Activated CD8-positive, alpha-beta memory T cell treated with anti-CD3 and anti-CD28 coated beads for 4 hours (primary cell): Measurements from ENCODE around the gene TMEM120A.
"Not testable (repeated sequence)": the region's sequence is repeated elsewhere in the genome, so short reads cannot be mapped to it uniquely, and the experiment has no call there.

Experiments used
- DNase-seq, 2 donors: peaks; one replicate each; pipeline ENCODE4 v3.0.0-alpha.2; 2020; ENCODE audit warnings: low read depth in 2 of 2

The TMEM120A gene

DNA sequence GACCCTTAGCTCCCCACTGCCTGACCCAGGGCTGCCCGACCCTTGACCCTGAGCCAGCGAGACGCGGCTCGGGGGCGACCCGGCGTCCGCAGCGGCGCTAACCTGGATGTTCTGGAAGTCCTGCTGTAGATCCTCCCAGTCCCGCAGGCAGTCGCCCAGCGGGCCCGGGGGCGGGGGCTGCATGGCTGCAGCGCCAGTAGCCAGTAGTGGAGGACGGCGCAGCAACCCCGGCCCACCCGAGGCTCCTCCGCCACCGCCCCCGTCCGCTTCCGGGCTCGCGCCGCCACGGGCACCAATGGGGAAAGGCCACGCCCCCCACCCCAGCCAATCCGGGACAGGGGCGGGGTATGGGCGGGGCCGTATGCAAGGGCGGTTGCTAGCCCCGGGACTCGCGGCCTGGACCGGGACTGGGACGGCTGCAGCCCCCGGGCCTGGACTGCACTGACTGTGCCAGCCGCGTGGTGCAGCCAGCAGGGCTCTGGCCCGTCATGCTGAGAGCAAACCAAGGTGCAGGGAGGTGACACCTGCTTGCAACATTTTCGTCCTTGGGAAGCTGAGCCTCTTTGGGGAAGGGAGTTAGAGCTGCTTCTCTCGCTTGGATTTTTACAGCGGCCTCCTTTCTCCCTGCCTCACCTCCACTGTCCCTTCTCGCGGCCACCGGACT, at the start of gene TMEM120A:
TMEM120A (minus strand) TSS at position 208 of the 664 bp plus-strand sequence; CDS start at position 183, 25 bp downstream.
- DNase-seq: peak; percentile 81 to 86

DNA sequence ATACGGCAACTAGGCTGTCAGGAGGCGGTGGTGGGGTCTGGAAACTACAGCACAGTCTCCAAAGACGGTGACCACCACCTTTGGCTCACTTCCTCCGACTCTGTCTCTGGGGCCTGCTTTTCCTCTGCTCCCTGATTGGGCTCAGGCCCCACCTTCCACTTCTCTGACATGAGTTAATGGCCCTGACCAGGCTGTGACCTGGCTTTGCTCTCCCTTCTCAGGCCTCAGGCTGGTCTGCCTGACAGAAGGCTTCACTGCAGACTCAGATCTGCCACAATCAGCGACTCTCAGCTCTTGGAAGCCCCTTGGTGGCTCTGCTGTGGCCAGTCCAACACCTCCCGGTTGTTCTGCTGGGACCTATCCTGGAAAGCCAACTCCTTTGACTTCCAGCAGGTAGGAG, 45.7 kb upstream of the TMEM120A start:
- no peak for DNase-seq

- DNase-seq: no peak
Measured at GRCh38 chr7:76037310-76037709, 42.9 kb upstream of the TMEM120A start.

- no peak for DNase-seq
Measured at GRCh38 chr7:76031964-76032363, 37.6 kb upstream of the TMEM120A start.

DNA sequence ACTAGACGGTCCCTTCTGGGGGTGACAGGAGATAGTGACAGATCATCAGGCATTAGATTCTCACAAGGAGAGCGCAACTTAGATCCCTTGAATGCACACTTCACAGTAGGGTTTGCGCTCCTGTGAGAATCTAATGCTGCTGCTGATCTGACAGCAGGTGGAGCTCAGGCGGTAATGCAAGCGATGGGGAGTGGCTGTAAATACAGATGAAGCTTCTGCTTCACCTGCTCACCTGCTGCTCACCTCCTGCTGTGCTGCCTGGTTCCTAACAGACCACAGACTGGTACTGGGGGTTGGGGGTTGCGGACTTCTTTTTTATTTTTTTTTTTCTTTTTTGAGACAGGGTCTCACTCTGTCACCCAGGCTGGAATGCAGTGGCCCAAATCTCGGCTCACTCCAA, 35.3 kb upstream of the TMEM120A start:
- DNase-seq: not testable (repeated sequence)

GRCh38 chr7:76023002-76023401, 28.6 kb upstream of the TMEM120A start:
- DNase-seq: no peak

- DNase-seq: no peak
Measured at GRCh38 chr7:76022026-76022780, 27.8 kb upstream of the TMEM120A start.

GRCh38 chr7:76020031-76020714, 25.8 kb upstream of the TMEM120A start:
- DNase-seq: peak; percentile 37 to 50

DNA sequence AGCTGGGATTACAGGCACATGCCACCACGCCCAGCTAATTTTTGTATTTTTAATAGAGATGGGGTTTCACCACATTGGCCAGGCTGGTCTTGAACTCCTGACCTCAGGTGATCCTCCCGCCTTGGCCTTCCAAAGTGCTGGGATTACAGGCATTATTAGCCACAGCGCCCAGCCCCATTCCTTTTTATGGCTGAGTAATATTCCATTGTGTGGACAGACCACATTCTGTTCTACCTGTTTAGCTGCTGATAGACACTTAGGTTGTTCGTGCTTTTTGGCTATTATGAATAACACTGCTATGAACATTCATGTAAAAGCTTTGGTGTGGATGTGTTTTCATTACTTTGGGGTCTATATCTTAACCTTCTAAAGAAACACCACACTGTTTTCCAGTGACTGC, 24.1 kb upstream of the TMEM120A start:
- not testable (repeated sequence) for DNase-seq

- DNase-seq: no peak
Measured at GRCh38 chr7:76016191-76016947, 22.0 kb upstream of the TMEM120A start.

GRCh38 chr7:76011442-76011861, 17.1 kb upstream of the TMEM120A start:
- no peak for DNase-seq

DNA sequence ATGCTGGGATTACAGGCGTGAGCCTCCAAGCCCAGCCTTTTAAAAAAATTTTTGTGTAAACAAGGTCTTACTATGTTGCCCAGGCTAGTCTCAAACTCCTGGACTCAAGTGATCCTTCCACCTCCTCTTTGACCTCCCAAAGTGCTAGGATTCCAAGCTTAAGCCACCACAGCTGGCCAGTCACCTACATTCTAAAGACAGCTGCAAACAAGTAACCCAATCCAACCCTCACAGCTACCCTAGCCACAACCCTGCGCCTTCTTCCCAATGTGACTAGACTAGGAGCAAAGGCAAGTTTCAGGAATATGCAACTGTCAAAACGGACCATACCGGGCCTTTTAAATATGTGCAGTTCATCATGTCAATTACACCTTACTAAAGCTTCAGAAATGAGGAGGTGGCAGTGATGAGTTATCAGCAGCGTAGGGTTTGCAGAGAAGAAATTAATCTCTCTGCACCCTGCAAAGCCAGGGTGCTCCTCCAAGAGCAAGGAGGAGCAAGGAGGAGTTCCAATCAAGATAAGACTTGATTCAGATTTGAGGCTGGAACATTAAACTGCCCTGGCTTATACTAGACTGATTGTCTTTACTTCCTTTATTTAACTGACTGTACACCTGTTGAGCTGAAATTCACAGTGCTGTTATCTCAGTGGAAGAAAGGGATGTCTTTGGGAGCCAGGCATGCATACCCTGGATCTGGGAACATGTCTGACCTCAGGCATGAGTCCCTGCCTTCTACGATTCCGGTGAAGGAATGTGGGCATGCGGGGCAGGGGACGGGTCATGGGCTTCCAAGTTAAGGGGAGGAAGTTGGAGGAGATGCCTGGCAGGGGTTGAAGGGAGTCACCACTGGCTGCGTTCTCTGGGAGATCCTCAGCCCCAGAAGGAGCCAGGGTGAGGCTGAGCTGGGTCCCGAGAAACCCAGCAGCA, 15.5 kb upstream of the TMEM120A start:
- DNase-seq: no peak

GRCh38 chr7:76008156-76008687, 13.8 kb upstream of the TMEM120A start:
- no peak for DNase-seq

- DNase-seq: not testable (repeated sequence)
Measured at GRCh38 chr7:76005004-76005403, 10.6 kb upstream of the TMEM120A start.

- no peak for DNase-seq
Measured at GRCh38 chr7:76003351-76003750, 9.0 kb upstream of the TMEM120A start.

GRCh38 chr7:76002822-76003221, 8.4 kb upstream of the TMEM120A start:
- no peak for DNase-seq

DNA sequence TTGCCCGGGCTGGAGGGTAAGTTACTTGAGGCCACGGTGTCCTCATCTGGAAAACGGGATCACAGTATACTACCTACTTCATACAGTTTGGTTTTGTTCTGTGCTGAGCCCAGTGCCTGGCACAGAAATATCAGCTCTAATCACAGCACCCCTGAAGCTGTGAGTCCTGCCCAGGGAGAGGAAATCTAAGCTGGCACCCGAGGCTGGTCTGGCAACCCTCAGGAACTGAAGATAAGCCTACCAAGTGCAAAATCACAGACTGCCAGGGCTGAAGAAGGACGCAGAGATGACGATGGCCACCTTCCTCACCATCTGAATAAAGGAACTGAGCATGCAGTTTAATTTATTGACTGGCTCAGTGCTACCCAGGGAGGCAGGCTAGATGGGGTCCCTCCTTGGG, 7.7 kb upstream of the TMEM120A start:
- no peak for DNase-seq

- DNase-seq: no peak
Measured at GRCh38 chr7:76000566-76000965, 6.2 kb upstream of the TMEM120A start.

DNA sequence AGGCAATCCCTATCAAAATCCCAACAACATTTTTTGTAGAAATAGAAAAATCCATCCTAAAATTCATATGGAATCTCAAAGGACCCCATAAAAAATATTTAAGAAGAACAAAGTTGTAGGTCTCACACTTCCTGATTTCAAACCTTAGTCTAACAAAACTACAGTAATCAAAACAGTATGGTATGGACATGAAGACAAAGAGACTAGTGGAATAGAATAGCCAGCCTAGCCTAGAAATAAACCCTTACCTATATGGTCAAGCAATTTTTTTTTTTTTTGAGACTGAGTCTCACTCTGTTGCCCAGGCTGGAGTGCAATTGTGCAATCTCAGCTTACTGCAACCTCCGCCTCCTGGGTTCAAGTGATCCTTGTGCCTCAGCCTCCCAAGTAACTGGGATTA, 3.6 kb upstream of the TMEM120A start:
- DNase-seq: no peak

DNA sequence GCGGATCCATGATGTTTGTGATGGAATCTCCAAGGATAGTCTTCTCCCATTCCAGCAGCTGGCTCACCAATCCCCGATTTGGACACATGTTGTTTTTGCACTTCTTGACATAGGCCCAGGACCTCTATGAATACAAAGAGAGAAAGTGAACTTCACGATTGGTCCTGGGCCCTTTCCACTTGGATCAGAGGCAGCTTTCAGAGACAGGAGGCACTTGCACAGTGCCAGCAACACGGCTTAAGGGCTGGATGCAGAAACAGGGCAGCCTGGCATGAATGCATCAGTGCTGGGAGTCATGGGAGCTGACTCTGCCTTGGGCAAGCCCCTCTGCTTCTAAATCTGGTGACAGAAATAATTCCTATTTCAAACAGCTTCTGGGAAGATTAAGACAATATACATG, 2.1 kb upstream of the TMEM120A start:
- no peak for DNase-seq

DNA sequence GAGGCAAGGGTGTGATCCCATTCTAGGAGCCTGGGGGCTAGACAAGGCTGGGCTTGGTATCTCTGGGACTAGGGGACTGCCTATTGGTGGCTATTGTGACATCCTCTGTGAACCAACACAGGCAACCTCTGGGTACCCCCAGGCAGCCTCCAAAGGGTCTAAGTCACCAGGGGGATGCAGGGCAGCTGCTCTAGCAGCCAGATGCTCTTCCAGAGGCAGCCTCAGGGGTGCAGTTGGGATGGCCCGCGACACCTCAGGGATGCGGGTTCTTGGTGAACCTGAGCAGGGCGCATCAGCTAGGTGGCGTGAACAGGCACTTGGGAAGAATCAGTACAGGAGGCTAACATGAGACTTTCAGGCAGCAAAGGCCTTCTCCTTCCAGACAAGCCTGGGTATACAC, 1.6 kb upstream of the TMEM120A start:
- DNase-seq: no peak
